Measurements from ENCODE around the gene SEZ6.
"Not testable (repeated sequence)": the region's sequence is repeated elsewhere in the genome, so short reads cannot be mapped to it uniquely, and the experiment has no call there.

SEZ6 gene

DNA sequence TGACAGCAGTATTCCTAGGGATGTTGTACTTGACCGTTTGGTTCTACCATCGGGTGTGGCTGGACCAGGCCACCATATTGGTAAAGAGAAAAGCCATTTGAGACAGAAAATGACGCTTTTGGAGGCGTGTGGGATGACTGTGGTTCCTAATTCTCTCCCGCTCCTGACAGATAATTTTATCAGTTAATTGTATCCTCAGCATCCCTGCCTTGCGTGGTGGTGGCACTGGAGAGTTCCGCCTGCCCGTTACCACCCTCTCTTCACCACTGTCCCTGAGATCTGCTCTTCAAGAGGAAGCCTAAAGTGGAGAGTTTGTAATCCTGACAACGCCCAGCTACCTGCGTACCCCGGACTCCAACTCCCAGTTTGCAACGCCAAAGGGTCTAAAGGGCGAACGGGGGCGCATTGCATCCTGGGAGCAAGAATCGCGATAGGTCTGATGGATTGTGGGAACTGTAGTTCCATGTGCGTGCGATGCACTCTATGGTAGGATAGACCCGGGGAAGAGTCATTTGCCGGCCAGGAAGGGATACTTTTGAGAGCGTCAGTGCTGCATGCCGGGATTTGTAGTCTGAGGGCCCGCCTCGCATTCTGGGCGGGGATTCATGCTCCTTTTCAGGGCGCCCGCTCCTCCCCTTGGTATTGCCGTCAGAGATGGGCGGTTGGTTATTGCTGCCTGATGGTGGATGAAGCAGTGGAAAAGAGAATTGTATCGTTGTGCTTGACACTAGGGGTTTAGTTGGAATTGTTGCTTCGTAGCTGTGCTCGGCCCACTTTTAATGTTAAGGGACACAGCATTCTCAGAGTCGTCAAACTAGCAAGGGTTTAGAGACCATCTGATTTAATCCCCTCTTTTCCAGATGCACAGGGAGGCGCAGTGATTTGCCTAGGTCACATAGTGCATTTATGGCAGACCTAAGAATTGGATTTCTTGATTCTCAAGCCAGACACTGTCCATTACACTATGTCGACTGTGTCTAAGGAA lies 53.5 kb downstream of the SEZ6 start:
- DNase-seq = peak; percentile 98

DNA sequence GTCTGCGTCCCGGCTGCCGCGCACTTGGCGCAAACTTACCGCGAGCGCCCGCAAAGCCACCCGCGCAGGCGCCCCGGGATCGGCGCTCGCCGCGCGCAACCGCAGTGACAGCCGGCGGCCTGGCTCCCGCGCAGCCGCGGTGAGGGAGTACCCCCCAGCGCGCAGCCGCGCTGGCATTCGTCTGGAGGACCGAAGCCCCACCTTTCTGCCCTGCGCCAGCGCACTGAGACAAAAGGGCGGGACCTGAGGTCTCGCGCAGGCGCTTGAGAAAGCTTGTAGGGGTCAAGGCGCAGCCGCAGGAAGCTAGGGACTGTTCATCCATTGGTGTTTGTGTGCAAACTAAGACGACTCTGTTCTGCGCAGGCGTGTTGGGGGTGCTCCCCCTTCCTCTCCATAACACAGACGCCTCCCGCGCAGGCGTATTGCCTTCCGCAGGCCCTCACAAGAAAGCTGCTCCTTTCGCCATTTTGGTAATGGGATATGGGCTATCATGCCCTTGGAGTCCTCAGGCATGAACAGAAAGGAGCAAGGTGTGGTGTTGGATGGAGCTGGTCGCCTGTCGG lies 54.3 kb downstream of the SEZ6 start, which contains the start of gene PHF12:
Gene PHF12, minus strand, starts transcription at position 91 of the 563 bp plus-strand sequence. CDS start 558 bp downstream, outside the sequence.
- peak; percentile 100 for DNase-seq

DNA sequence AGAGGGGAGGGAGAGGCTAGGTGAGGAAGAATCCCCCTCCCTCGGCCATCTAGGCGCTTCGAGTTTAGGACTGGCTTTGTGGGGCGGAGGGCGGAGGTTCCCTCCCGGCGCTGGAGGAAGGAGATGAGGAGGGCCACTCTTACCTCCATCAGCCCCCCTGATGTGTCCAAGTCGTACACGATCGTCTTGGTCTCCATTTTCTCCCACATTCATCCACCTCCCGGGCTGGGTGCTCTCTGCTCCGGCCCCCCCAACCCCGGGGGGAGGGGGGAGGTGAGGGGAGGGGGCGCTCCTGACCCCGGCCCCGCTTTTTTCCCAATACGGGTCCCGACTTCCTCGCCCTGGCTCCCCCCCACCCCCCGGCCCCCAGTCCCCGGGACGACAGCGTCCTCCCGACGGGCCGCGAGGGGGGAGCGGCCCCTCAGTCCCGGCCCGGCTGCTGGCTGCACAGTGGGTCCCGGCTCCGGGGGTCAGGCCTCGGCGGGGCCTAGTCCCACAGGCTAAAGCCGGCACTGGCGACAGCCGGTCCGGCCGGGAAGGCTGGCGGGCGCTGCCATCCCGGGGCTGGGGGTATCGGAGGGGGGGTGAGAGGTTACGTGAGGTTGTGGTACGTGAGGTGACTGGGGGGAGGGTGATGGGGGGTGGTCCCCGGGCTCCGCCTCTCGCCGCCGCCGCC lies 54.9 kb downstream of the SEZ6 start:
- DNase-seq = no peak

DNA sequence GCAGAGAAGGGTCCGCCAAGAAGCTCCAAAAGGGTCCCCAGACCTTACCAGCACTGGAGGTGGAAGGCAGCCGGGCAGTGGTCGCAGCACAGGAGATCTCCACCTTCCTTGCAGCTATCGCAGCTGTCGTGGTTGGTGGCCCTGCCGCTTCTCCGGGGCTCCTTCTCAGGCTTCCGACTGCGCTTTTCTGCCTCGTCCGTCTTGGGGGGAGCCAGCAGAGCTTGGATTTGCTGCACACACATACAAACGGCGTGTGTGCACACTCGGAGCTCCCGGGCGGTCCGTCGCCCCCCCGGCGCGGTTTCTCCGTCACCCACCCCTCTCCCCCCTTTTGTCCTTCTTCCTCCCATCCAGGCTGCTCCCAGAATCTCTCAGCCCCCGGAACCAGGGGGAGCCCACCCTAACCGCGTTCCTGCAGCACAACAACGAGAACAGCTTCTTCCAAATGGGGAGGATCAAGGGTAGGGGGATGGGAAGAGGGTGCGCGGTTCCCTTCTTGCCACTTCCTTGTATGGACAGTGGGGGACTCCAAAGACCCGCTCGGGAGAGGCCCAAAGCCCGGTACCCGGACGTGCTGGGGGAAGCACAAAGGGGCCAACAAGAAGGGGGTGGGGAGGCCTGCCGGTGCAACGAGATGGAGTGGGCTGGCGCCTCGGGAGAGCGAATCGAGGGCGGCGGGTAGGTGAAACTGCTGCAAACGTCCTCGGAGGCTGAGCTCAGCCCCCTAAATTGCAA lies 55.6 kb downstream of the SEZ6 start:
- DNase-seq = peak; percentile 64

DNA sequence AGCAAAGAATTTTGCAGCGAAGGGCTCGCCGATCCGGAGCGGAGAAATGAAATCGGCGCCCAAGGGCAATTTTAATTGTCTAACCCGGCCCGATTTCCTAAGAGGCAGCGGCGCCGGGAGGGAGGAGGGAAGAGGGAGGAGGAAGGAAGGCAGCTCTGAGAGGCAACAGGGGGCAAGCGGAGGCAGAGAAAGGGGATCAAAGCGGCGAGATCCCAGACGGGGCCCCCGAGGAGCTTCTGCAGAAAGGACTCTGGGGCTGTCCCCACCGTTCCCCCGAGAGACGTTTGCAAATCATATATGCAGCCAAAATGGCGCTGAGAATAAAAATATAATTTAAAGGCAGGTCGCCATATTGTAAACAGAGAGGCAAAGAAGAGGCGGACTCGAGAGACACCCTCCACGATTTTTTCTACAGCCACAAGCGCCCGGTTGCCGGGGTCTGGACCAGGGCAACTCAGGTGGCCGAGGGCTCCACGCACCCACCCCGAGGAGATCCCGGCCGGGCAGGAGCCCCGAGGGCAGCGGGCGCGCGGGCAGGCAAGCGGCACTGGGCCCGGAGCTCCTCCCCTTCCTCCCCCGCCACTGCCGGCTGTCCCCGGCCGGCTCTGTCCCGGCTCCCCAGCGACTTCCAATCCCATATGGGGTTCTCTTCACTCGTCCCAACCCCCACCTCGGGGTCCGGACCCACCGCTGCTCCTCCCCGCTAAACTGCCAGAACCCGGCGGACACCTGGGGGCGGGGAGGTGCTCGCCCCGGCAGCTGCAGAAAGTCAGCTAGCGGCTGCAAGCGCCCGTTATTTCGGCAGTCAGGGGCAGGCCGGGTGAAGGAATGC lies 56.4 kb downstream of the SEZ6 start:
- peak; percentile 63 for DNase-seq

DNA sequence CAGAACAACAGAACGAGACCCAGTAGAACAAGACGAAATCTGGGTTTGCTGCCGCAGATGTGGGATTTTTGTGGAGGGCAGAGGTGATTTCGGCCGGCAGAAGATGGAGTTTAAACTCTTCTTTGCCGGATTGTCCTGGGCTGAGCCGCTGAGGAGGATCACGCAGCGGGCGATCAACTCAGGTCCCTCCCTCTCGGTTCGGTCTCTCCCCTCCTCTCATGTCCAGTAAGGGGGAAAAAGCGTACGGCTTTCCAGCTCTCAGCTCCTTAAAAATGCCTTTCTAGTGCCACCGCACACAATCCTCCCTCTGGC lies 57.0 kb downstream of the SEZ6 start:
- no peak for DNase-seq

DNA sequence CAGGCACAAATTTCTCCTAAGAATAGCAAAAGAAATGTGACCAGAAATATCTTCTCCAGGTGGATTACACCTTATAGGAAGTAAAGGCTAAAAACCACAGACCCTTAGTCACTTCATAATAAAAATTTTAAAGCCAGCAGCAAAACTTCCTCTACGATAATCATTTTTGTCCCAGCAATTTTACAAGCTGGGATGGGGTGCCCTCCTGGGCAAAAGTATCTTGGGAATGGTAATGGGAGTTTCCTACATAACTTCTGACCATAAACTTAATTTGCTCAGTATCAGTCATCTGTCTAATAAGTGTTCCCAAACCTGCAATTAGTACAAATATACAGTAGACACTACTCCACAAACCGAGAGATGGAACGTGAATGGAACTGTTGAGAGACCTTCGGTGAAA lies 57.5 kb downstream of the SEZ6 start:
- DNase-seq = no peak

DNA sequence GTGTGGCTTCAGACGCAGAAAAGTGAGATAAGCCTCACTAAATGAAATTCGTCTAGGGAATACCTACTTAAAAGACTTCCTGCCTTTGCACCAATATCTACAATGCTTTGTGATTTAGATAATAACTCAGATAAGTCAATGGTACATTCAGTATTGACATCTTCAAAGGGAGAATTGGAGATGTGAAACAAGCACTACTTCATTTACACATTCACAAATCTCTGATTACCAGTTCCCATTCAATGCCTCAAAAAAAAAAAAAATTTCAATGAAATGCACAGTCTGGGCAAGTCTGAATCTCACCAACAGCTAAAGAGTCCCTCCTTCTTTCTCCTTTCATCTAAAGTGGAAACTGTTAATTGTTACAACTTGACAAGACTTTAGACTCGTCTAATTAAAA lies 58.2 kb downstream of the SEZ6 start:
- DNase-seq = no peak

DNA sequence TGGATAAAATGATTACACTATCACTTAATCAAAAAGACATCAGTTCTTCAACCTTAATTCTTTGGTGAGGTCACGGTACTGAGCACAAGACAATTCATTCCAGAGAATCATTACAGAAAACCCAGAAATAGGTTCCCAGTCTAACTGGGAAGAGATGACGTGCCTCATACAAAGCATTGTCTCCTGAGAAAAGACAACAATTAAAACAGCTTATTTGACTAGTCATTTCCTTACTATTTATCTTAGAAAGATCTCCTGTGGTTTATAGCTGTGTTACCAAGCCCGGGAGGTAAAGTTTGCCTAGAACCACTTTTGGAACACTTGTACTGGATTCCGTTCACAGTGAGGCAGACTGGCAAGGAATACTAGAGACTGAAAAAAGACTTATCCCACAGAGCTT lies 59.6 kb downstream of the SEZ6 start:
- peak; percentile 55 for DNase-seq

DNA sequence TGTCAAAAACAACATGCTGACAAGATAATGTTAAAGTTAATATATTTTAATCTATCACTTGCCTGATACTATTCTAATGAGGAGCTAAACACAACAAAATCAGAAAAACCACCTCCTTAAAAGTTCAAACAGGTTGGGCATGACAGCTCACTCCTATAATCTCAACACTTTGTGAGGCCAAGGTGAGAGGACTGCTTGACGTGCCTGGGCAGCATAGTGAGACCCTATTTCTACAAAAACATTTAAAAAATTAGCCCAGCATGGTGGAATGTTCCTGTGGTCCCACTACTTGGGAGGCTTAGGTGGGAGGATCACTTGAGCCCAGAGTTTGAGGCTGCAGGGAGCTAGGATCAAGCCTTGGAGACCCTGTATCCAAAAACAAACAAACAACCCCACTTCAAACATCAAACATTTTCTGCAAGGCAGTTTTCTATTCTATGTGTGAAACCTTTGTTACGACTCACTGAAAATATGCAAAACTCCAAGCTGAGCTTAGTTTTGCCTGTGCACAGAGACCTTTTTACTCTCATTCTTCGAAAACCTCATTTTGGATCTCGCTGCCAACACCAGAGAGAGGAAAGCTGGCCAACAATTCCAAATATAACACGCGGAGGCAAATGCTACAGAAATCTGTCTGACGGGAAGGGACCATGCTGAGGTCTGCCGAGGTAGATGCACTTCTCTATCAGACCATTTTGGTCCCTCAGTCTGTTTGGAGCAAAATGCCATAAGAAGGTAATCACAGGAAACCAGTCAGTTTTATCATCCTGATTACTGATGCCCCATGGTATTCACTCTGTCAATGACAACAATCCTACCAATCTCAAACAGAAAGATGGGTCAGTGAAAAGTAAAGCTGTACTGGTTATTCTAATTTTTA lies 60.7 kb downstream of the SEZ6 start:
- no peak for DNase-seq

DNA sequence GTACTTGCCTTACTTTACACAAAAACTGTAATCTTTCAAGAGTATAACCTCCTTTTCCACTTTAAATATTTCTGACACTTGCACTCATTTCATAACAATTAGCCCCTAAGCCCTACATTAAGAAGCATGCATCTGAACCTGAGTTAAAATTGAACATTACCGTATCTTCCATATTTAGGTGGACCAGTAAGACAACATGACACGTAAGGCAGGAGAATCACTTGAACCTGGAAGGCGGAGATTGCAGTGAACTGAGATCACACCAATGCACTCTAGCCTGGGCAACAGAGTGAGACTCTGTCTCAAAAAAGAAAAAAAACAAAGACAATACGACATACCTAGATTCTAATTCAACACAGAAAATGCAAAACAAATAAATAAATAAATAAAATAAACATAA lies 61.5 kb downstream of the SEZ6 start:
- DNase-seq = no peak

DNA sequence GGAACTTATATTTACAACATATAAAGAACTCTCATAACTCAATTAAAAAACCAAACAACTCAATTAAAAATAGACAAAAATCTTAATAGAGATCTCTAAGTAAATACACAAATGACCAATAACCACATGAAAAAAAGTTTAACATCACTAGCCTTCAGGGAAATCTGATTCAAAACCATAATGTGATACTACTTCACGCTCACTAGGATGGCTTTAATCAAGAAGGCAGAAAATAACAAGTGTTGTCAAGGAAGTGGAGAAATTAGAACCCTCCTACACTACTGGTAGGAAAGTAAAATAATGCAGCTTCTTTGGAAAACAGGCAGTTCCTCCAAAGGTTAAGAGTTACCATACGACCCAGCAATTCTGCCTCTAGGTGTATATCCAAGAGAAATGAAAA lies 62.9 kb downstream of the SEZ6 start:
- no peak for DNase-seq

DNA sequence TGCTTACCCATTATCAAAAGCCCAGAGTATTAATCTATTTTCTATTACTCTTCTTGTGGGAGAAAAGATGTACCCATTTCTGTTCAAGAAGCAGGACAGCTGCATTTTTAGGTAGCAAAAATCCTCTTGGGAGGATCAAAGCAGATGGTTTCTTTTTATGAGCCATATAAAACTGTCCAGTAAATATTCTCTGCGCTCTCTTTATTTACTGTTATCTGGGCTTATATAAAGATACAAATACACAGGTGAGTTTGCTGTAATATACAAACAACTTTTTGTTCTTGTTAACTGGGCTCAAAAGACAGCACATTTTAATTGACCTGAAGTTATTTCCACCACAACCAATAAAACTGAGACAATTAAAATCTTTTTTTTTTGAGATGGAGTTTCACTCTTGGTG lies 64.6 kb downstream of the SEZ6 start:
- no peak for DNase-seq

DNA sequence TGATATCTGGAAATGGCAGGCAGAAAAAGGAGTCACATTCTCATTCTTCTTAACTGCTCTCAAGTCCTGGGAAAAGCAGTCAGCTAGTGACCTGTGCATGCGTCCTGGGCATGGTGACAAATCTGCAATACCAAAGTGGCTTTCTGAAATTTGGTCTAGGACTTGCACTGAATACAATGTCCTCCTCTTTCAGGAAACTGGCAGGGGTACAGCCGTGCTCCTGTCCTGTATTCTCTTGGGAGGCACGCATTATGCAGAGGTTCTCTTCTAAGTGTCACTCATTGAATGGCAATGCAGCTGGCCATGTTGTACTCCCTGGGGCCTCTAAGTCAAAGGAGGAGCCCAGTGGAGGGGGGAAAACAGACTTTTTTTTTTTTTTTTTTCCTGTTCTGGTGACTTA lies 65.2 kb downstream of the SEZ6 start:
- DNase-seq = no peak

DNA sequence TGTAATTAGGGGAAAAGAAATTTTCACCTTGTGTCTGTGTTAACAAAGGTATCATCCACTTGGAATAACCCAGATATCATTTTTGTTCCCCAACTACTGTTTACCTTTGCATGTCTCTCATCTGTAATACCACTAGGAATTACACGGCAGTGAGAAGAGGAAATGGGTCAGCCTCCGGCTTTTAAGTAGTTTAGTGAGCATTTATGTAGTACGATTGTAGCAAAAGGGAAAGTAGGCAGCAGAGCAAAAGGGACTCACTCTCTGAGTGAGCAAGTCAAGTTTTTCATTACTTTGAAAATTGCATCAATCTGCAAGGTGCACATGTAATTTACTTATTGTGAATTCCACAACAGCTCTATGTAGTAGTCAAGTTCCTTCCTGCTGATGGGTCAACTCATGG lies 65.7 kb downstream of the SEZ6 start:
- peak; percentile 23 for DNase-seq

DNA sequence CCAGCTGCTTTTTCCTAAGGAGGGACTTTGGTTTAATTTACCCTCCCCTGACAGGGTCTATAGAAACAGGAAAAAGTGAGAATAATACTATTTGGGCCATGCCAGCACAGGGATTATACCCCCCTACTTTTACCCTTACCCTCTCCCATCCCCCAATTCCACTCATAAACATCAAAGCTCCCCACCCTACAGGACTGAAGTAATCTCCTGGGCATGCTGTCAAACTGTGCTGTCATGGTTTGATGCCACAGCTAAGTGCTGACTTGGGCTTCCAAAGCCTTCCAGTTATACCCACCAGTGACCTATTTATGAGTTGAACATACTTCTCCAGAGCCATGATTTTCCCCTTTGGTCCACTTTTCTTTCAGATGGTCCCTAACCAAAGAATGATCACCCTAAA lies 67.3 kb downstream of the SEZ6 start:
- no peak for DNase-seq

DNA sequence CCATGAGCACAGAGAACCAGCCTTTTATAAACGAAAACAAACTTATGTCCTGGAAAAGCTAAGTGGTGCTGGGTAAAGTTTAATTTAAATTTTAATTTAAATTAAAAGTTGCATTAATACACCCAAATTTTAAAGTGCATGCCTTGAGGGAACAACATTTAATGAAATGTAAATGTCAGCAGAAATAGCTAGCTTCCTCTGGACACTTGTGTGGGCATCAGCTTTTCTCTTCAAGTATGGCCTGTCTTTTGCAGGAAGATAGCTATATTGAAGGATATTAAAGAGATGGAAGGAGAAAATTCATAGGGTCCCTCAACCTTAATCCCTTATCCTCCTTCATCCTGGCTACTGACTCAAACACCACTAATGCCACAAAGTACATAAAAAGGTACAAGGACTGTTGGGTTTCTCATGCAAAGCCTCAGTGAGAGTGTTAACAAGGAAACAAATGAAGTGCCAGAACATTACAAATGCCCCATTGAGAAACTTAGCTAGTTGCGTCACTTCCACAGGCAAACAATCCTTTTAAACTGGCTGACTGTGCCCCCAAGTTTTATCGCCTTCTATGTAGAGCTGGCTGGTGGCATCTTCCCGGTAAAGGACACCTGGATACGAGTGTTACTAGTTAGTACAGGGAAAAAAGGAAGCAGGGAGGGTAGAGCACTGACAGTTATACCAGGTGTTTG lies 68.6 kb downstream of the SEZ6 start:
- no peak for DNase-seq

DNA sequence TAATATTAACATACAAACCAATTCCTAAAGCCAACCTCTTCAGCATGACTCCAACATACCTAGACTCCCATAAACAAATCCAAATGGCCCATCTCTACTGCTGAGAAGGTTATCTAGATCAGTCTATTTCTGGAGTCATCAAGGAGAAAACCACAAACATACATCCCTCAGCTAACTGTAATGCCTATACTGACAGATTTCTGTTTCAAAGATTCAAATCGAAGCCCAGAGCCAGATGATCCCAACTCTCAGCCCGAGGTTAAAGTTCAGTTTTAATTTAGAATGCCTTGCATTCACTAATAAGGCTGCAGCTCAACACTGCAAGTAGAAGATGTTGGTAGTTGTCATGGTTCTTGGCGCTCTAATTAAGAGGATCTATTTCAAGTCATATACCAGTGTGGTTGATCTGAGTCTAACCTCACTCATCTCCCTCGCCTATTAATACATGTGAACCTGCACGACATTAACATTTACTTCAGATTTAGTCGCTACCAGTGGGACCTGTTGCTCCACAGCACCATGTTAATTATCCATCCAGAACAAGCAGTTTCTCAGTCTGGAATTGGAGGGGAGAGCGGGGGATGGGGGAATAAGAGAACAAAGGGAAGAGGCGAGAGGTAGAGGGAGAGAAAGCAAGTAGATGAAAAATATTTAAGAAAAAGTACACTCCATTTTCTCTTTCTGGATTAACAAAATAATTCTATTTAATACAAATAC lies 69.9 kb downstream of the SEZ6 start:
- no peak for DNase-seq

DNA sequence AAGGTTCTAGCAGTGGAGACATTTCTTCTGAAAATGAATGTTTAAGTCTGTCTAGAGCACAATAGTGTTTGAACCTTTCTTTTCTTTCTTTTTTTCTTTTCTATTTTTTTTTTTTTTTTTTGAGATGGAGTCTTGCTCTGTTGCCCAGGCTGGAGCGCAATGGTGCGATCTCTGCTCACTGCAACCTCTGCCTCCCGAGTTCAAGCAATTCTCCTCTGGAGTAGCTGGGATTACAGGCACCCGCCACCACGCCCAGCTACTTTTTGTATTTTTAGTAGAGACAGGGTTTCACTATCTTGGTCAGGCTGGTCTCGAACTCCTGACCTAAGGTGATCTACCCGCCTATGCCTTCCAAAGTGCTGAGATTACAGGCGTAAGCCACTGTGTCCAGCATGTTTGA lies 71.3 kb downstream of the SEZ6 start:
- not testable (repeated sequence) for DNase-seq

DNA sequence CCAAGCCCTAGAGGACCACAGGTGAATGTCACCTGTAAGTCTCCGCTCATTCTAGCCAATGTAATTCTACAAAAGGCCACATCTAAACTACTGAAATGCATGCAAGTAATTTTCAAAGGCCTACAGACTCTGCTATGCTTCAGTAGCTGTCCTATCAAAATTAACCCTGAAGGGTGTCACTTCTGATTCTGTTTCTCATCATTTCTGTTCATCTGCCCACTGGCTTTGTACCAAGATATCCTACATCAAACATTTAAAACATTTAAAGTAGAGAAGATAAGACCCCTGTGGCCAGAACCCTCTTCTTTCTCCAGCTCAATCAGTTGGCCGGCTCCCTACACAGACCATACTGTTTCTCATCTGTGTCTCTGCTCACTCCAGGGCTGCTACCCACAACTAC lies 76.0 kb downstream of the SEZ6 start:
- DNase-seq = no peak
